SK-N-SH (cell line): ENCODE data around the gene GAB4. TPM values are rescaled to one million over a fixed set of nuclear protein-coding genes. Genes with fewer than 3 reads are reported as not detected.

ENCODE experiments used
- CTCF ChIA-PET: fragments of 300-600, 350-600 bp; formaldehyde crosslinking; extraction: SDS; loops from one replicate; lab custom pipeline; 2021; lab: Yijun Ruan, JAX
- POLR2A ChIA-PET: fragments of 350-600 bp; sonication (Branson Sonifier 250); formaldehyde crosslinking; extraction: SDS; loops from one replicate; lab custom pipeline; 2020; ENCODE audit warnings: antibody characterized with exemption, inconsistent platforms; lab: Yijun Ruan, JAX
- DNase-seq: peaks from one replicate; pipeline ENCODE4 v3.0.0; 2012
- H2AFZ ChIP-seq: fragments of 200-600 bp; sonication (generic); 2 replicates; pipeline ENCODE4 v1.8.1; 2016; ENCODE audit warnings: antibody characterized with exemption, mild to moderate bottlenecking, low read depth
- H3F3A ChIP-seq: fragments of 200-600 bp; sonication (generic); replicated peaks from 2 replicates; pipeline ENCODE3; 2016; ENCODE audit warnings: antibody characterized with exemption, mild to moderate bottlenecking; ENCODE audit not compliant: insufficient read depth
- H3K27ac ChIP-seq, 2 experiments: fragments of 200-500 bp in 1 of 2; fragments of 200-600 bp in 1 of 2; sonication (Bioruptor generic) in 1 of 2; sonication (generic), shearing (Covaris generic) in 1 of 2; 2 replicates each; pipeline versions ENCODE4 v1.5.1 to v1.6.1; 2014 to 2016; ENCODE audit warnings: low read depth in 2 of 2, inconsistent platforms in 1 of 2, low read length in 1 of 2, mild to moderate bottlenecking in 1 of 2, mixed read lengths in 1 of 2
- H3K27me3 ChIP-seq: fragments of 200-600 bp; sonication (generic), shearing (Covaris generic); 2 replicates; pipeline ENCODE4 v1.6.1; 2016; ENCODE audit warnings: mixed run types; ENCODE audit not compliant: insufficient read depth
- H3K36me3 ChIP-seq, 2 experiments: fragments of 200-500 bp in 1 of 2; fragments of 200-600 bp in 1 of 2; sonication (Bioruptor generic) in 1 of 2; sonication (generic) in 1 of 2; replicated peaks in 1 of 2; 2 replicates each; pipeline versions ENCODE3 to v1.5.1; 2014 to 2016; ENCODE audit warnings: low read length in 1 of 2, mild to moderate bottlenecking in 1 of 2; ENCODE audit not compliant: insufficient read depth in 2 of 2, control insufficient read depth in 1 of 2
- H3K4me1 ChIP-seq, 2 experiments: fragments of 200-500 bp in 1 of 2; fragments of 200-600 bp in 1 of 2; sonication (Bioruptor generic) in 1 of 2; sonication (generic), shearing (Covaris generic) in 1 of 2; 2 replicates each; pipeline versions ENCODE4 v1.5.1 to v1.6.1; 2014 to 2016; ENCODE audit warnings: low read depth in 1 of 2, low read length in 1 of 2, mixed run types in 1 of 2; ENCODE audit not compliant: insufficient read depth in 2 of 2, control insufficient read depth in 1 of 2
- H3K4me2 ChIP-seq: fragments of 200-600 bp; sonication (generic), shearing (Covaris generic); 2 replicates; pipeline ENCODE4 v1.6.1; 2017; ENCODE audit warnings: mixed run types
- H3K4me3 ChIP-seq, 2 experiments: fragments of 200-500 bp in 1 of 2; fragments of 200-600 bp in 1 of 2; sonication (Bioruptor generic) in 1 of 2; sonication (generic), shearing (Covaris generic) in 1 of 2; 2 replicates each; pipeline versions ENCODE4 v1.5.1 to v1.8.1; 2014 to 2016; ENCODE audit warnings: low read depth in 2 of 2, inconsistent platforms in 1 of 2, low read length in 1 of 2, mild to moderate bottlenecking in 1 of 2, mixed read lengths in 1 of 2, moderate library complexity in 1 of 2
- H3K79me2 ChIP-seq: fragments of 200-600 bp; sonication (generic); 2 replicates; pipeline ENCODE4 v1.8.1; 2017; ENCODE audit warnings: mild to moderate bottlenecking; ENCODE audit not compliant: insufficient read depth
- H3K9ac ChIP-seq: fragments of 200-600 bp; sonication (generic); 2 replicates; pipeline ENCODE4 v1.6.1; 2017; ENCODE audit warnings: mixed run types
- H3K9me2 ChIP-seq: fragments of 200-600 bp; sonication (generic); 2 replicates; pipeline ENCODE4 v1.6.1; 2017; ENCODE audit warnings: mixed run types
- H3K9me3 ChIP-seq: fragments of 200-600 bp; sonication (generic); 2 replicates; pipeline ENCODE4 v1.6.1; 2017; ENCODE audit warnings: mixed run types, mild to moderate bottlenecking, moderate library complexity
- H4K20me1 ChIP-seq: fragments of 200-600 bp; sonication (generic); 2 replicates; pipeline ENCODE4 v1.6.1; 2017; ENCODE audit warnings: mild to moderate bottlenecking, mixed run types; ENCODE audit not compliant: insufficient read depth
- CTCF ChIP-seq: fragments of 200-600 bp; sonication (generic); IDR thresholded peaks from 2 replicates; pipeline ENCODE4 v1.6.1; 2017; ENCODE audit warnings: antibody characterized with exemption, mild to moderate bottlenecking, moderate library complexity
- EP300 ChIP-seq, 2 experiments: IDR thresholded peaks; 2 replicates each; pipeline versions ENCODE4 v1.4.0 to v1.6.1; 2012; ENCODE audit warnings: borderline replicate concordance in 1 of 2, low read depth in 1 of 2, low read length in 1 of 2
- FOSL2 ChIP-seq: IDR thresholded peaks from 2 replicates; pipeline ENCODE4 v1.4.0; 2012; ENCODE audit warnings: low read depth, mild to moderate bottlenecking, moderate library complexity, borderline replicate concordance
- GABPA ChIP-seq: IDR thresholded peaks from 2 replicates; pipeline ENCODE4 v1.4.0; 2012; ENCODE audit warnings: low read depth, mild to moderate bottlenecking
- JUND ChIP-seq: IDR thresholded peaks from 2 replicates; pipeline ENCODE4 v1.4.0; 2012
- MEF2A ChIP-seq: IDR thresholded peaks from 2 replicates; pipeline ENCODE4 v1.4.0; 2012; ENCODE audit warnings: low read depth, borderline replicate concordance
- NFIC ChIP-seq: IDR thresholded peaks from 2 replicates; pipeline ENCODE4 v1.4.0; 2012; ENCODE audit warnings: borderline replicate concordance
- REST ChIP-seq: IDR thresholded peaks from 2 replicates; pipeline ENCODE4 v1.6.1; 2012; ENCODE audit warnings: mild to moderate bottlenecking, low read depth, low read length, moderate library complexity
- RFX5 ChIP-seq: IDR thresholded peaks from 2 replicates; pipeline ENCODE4 v1.6.1; 2012; ENCODE audit warnings: mild to moderate bottlenecking, improper control_type of control experiment, low read length
- SMC3 ChIP-seq: IDR thresholded peaks from 2 replicates; pipeline ENCODE4 v1.6.1; 2012; ENCODE audit warnings: low read depth, low read length, improper control_type of control experiment
- TAF1 ChIP-seq: IDR thresholded peaks from 2 replicates; pipeline ENCODE4 v1.6.1; 2012; ENCODE audit warnings: low read depth, mild to moderate bottlenecking, low read length, moderate library complexity, borderline replicate concordance
- TCF12 ChIP-seq: IDR thresholded peaks from 2 replicates; pipeline ENCODE4 v1.4.0; 2012
- TEAD4 ChIP-seq: IDR thresholded peaks from 2 replicates; pipeline ENCODE4 v1.4.0; 2012; ENCODE audit warnings: mild to moderate bottlenecking, borderline replicate concordance; ENCODE audit not compliant: insufficient read depth
- YY1 ChIP-seq: IDR thresholded peaks from 2 replicates; pipeline ENCODE4 v1.4.0; 2012; ENCODE audit warnings: low read depth, mild to moderate bottlenecking
- WGBS: methylation state at CpG from one replicate; pipeline ENCODE4 v1.1.6; 2017; ENCODE audit warnings: low lambda C conversion rate; 5-methylcytosine and 5-hydroxymethylcytosine counted together
- polyA plus RNA-seq, 3 experiments: library from polyadenylated mRNA; depleted of rRNA; stranded (reverse); fragments of >200 nt; gene quantifications; 2 replicates each; pipeline ENCODE4 v1.2.3, GENCODE V29; 2012
- TF ChIP-seq, protein P1 (sequence below): IDR thresholded peaks from 2 replicates; pipeline ENCODE4 v1.4.0; 2012; ENCODE audit warnings: low read depth, borderline replicate concordance
- TF ChIP-seq, protein P2 (sequence below): IDR thresholded peaks from 2 replicates; pipeline ENCODE4 v1.4.0; 2012; ENCODE audit warnings: low read depth

Gene GAB4
- polyA plus RNA-seq, 1 of the 3 experiments (the other 2 are of a cell fraction), result not detected

- TF ChIP-seq, protein P1, sequence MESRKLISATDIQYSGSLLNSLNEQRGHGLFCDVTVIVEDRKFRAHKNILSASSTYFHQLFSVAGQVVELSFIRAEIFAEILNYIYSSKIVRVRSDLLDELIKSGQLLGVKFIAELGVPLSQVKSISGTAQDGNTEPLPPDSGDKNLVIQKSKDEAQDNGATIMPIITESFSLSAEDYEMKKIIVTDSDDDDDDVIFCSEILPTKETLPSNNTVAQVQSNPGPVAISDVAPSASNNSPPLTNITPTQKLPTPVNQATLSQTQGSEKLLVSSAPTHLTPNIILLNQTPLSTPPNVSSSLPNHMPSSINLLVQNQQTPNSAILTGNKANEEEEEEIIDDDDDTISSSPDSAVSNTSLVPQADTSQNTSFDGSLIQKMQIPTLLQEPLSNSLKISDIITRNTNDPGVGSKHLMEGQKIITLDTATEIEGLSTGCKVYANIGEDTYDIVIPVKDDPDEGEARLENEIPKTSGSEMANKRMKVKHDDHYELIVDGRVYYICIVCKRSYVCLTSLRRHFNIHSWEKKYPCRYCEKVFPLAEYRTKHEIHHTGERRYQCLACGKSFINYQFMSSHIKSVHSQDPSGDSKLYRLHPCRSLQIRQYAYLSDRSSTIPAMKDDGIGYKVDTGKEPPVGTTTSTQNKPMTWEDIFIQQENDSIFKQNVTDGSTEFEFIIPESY, result no peak
- TF ChIP-seq EP300 (IDR thresholded peaks at IDR 0.05; ENCODE audit: borderline replicate concordance in 1 of 2, low read depth in 1 of 2, low read length in 1 of 2) (no peak), TCF12 (no peak), NFIC (no peak), JUND (no peak), TAF1 (no peak), REST (no peak), CTCF (no peak), TEAD4 (no peak), SMC3 (no peak), GABPA (no peak), FOSL2 (no peak), RFX5 (no peak), MEF2A (no peak), YY1 (no peak)
- TF ChIP-seq, protein P2, sequence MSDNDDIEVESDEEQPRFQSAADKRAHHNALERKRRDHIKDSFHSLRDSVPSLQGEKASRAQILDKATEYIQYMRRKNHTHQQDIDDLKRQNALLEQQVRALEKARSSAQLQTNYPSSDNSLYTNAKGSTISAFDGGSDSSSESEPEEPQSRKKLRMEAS, result no peak
- TF ChIP-seq, all 33 proteins: peak for 0
- H3K27me3 ChIP-seq, result no peaks in the 10 kb centered on the region
- no peak overlapping the region for H2AFZ ChIP-seq
- 12% methylated on average over 5 of the region's 5 CpGs for WGBS
- no peak overlapping the region for H3K4me3 ChIP-seq
- no peaks in the 10 kb centered on the region for H3K9me2 ChIP-seq
- H4K20me1 ChIP-seq, result no peaks in the 10 kb centered on the region
- no peaks in the 10 kb centered on the region for H3F3A ChIP-seq
- no peaks in the 10 kb centered on the region for H3K9me3 ChIP-seq
- no peak for DNase-seq
- no peaks in the 10 kb centered on the region for H3K4me1 ChIP-seq
- ChIA-PET POLR2A (no interaction called here), CTCF (no interaction called here)
- no peak overlapping the region for H3K9ac ChIP-seq
- no peak overlapping the region for H3K27ac ChIP-seq
- no peaks in the 10 kb centered on the region for H3K36me3 ChIP-seq
- H3K79me2 ChIP-seq, result no peaks in the 10 kb centered on the region
- no peak overlapping the region for H3K4me2 ChIP-seq
These were observed 71.4 kb downstream of the GAB4 start for GRCh38 chr22:16936625-16937024.
